GM18861 (cell line): Measurements from ENCODE around the gene ZNF536.
"Not testable (repeated sequence)": the region's sequence is repeated elsewhere in the genome, so short reads cannot be mapped to it uniquely, and the experiment has no call there.

ENCODE experiments used
- ATAC-seq: cut with Tn5 transposase; IDR thresholded peaks from one replicate; pipeline ENCODE4 v1.9.1; 2021; ENCODE audit not compliant: unreplicated experiment

ZNF536 gene

GRCh38 chr19:30445385-30445784, 73.2 kb downstream of the ZNF536 start:
- ATAC-seq, result no peak

DNA sequence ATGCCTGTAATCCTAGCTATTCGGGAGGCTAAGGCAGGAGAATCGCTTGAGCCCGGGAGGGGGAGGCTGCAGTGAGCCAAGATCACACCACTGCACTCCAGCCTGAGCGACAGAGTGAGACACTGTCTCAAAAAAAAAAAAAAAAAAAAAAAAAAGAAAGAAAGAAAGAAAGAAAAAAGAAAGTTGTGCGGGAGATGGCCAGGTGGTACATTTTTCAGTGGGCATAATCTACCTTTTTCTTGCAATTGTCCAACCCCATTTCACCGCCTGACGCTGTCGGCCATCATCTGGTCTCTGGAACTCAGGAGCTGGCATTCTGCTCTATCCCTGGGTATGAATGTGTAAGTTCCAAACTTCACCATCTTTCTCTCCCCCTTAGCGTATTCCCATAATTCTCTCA, 73.9 kb downstream of the ZNF536 start:
- ATAC-seq, result not testable (repeated sequence)

DNA sequence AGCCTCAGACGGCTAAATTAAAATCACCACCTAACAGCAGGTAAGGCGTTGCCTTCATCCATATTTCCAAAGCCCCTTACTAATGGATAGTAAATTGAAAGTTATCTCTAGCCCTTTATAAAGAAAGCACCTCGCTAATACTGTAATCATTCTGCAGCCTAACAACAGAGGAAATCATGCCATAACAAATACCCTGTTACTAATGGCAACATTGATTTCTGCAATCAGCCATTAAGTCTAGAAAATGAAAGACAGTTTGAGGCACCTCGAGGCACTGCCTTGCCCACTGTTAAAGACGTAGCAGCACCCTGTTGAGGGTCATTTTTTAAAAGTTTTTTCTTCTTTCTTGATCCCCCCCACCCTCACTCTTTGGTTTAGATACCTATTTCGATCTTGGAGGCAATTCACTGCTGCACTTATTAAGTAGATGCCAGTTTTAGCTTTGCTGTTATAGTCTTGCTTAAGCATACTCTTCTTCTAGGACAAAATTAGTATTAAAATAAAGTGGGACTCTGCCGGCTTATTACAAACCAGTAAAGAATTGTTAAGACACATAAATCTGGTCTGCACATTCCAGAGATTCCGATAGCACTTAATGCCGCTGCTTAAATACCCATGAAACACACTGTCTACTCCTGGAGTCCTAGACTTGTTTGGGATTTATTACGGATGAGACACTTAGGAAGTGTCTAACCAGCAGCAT, 74.8 kb downstream of the ZNF536 start:
- no peak for ATAC-seq

DNA sequence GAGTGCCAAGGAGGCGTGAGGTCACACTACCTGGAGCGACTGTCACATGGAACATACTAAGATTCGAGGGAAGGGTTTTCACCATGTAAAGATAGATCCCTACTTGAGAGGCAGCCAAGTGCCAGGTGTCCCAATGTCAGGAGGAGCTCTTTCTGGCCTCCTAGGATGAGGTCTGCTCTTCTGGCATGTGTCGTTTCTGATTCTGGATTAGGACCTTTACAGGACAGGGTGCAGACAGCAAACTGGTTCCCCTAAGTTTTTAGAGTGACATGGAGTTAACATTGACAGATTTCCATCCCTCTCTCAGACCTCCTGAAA, 75.3 kb downstream of the ZNF536 start:
- ATAC-seq, result no peak

GRCh38 chr19:30448386-30449077, 76.3 kb downstream of the ZNF536 start:
- ATAC-seq, result no peak

DNA sequence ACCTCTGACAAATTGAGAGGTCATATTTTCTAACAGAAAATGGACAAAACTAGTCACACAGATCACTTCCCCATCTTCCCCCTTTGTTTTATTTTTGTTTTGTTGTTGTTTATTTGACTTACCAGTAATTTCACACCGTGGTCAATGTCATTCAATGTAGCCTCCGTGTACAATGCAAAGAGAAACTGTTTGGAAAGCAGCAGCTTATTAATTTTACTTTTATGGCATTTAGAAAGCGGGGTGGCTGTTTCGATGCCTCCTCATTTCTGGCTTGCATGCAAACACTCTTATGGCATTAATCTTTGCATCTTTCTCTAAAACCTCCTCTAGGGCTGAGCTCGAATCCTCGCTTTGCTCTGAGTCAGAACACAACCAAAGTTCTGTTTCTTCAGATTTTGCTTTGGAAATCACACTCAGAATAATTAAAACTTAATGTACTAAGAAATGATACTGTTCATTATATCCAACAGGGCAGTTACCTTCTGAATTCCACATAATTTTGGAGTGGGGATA, 77.0 kb downstream of the ZNF536 start:
- ATAC-seq, result no peak

- ATAC-seq, result no peak
Measured at GRCh38 chr19:30449673-30450072, 77.5 kb downstream of the ZNF536 start.

DNA sequence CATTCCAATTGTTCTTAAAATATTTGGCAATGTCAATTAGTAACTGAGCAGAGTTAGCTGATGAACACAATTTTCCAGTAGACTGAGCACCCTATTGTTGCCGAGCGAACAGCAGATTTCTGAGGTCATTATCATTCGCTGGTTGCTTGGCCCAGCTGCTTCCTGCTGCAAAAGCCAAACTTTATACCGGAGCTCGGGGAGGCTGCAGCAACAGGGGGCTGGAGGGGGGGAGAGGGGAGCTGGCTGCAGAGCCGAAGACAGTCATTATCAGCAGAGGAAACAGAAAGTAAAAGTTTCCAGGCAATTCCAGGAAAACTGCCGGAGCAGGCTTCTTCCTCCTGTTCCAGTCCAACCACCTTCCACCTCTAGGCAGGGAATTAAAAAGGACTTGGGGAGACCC, 77.9 kb downstream of the ZNF536 start:
- no peak for ATAC-seq

GRCh38 chr19:30450835-30451321, 78.7 kb downstream of the ZNF536 start:
- ATAC-seq, result no peak

GRCh38 chr19:30452931-30453330, 80.7 kb downstream of the ZNF536 start:
- ATAC-seq, result no peak

GRCh38 chr19:30453743-30454142, 81.6 kb downstream of the ZNF536 start:
- no peak for ATAC-seq

DNA sequence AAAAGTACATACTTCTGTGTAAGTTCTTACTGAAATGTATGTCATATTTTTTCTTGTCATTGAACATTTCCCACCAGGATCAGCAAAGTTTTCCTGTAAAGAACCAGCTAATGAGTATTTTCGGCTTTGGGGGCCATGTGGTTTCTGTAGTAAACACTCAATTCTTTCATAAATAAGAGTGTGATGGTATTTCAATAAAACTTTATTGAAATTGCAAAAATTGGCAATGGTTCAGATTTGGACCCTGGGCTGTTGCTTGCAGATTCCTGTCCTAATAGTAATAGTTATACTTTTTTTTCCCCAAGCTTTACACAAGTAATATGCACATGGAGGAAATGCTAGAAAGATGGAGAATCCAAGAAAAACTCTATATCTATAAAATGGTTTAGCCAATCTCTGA, 83.7 kb downstream of the ZNF536 start:
- no peak for ATAC-seq

GRCh38 chr19:30457484-30457883, 85.3 kb downstream of the ZNF536 start:
- ATAC-seq, result no peak

- no peak for ATAC-seq
Measured at GRCh38 chr19:30459859-30460258, 87.7 kb downstream of the ZNF536 start.

DNA sequence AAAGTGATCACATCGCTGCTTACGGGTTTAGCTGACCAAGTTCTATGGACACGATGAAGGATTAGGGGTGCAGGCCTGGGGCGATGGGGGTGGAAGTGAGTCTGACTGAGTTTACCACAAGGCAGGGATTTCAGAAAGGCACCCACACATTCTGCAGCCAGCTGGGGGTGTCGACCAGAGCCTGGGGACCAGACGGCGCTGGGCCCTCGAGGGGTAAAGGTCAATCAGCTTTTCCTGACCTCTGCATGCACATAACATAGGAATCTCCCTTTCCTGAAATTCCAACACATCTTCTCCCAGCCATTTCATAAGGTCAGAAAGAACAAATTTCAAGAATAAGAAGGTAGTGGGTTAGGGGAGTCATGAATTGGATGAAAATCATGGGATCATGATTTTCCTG, 92.0 kb downstream of the ZNF536 start:
- ATAC-seq, result no peak

- ATAC-seq, result not testable (repeated sequence)
Measured at GRCh38 chr19:30466598-30466997, 94.4 kb downstream of the ZNF536 start.

GRCh38 chr19:30467239-30467638, 95.1 kb downstream of the ZNF536 start:
- ATAC-seq, result no peak

GRCh38 chr19:30469774-30470173, 97.6 kb downstream of the ZNF536 start:
- no peak for ATAC-seq

DNA sequence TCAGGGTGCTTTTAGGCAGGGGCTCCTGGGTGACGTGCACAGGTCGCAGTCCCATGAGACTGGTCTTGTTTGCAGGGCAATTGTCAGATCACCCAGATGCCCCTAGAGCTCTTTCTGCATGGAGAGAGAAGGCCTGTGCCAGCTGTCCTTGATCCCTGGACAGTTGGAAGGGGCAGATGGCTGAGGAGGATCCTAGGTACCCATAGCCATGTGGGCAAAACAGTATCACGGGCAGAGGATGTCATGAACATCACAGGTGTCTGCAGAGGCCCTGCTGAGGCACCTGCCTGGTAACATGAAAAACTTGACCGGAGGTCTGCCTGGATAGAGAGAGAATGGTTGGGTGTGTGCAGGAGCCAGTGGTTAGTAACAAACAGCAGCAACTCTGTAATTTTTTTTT, 99.3 kb downstream of the ZNF536 start:
- ATAC-seq, result no peak

DNA sequence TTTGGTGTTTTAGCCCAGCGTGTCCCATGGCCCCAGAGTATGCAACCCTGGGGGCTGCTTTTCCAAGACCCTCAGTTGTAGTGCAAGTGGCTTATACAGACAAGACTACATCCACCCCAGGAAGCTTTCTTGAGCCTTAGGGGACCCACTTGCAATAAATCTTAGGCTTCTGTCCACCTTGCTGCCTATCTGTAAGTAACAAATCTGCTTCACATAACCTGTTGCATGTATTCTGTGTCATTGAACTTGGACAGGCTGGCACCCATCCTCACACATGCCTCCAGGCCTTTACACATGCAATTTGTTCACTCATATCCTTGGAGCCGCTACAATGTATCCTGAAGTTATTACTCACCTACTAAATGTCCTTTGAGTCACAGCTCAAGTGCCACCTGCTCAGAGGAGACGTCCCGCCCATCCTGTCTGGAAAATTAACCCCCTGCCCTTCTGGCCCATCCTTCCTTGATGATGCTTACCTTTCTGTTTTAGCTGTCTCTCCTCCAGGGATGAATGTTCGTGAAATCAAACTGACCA, 101.2 kb downstream of the ZNF536 start:
- no peak for ATAC-seq

GRCh38 chr19:30476997-30477396, 104.8 kb downstream of the ZNF536 start:
- no peak for ATAC-seq

GRCh38 chr19:30479231-30479630, 107.0 kb downstream of the ZNF536 start:
- no peak for ATAC-seq
